Measurements from ENCODE around the gene GALNT18.

Gene GALNT18

DNA sequence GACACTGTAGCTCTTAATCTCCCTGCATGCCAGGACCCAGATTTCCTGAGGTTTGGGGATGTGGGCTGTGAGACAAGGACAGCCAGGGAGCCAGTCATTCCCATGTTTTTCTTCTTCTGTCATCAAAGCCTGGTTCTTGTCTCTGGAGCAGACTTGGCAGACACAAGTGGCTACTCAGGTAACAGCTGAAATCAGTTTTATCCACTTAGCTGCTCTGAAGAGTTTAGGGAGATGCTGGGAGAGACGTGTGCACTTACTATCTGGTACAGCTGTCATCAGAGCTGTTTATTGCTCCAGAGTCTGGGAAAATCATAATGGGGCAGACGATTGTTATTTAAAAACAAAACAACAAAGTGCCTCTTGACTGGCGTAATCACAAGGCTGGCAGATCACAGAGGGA, 325.4 kb downstream of the GALNT18 start:
- DNase-seq: no peak

DNA sequence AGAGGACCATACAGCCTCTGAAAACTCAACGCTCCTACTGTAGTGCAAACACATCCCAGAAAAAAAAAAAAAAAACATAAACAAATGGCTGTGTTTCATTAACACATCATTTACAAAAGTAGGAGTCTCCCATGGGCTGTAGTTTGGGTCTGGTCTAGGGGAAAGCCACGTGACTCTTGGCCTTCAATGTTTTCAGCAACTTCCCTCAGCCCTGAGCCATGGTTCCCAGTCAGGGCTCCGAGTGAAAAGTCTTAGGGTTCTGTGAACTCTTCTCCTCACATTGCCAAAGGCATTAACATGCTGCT, 327.3 kb downstream of the GALNT18 start:
- DNase-seq: no peak

DNA sequence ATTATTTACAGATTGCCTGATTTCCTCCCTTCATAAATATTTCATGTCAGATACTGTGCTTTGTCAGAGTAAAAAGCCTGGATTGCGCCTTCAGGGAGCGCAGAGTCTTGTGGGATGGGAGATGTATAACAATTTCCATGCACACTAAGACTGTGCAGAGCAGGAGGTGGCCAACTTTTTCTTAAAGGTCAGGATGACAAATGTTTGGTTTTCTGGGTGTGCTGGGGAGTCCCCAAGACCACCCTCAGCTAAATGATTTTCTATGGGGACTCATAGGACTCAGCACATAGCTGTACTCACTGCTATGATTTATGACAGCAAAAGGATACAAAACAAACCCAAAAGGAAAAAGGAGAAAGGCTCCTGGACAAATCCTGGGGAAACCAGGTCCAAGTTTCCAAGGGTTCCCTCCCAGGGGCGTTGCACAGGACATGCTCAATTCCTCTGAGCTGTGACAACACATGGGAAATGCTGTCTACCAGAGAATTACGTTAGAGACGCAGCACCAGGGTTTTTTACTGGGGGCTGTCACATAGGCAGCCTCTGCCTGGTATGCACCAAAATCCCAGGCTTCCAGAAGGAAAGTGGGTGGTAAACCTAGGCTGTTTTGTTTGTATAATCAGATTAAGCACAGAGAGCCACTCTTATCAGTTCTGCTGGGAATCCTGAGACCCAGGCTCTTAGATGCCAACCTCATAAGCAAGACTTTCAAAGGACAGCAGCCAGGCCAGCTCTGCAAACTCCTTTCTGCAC, 327.8 kb downstream of the GALNT18 start:
- DNase-seq: no peak

DNA sequence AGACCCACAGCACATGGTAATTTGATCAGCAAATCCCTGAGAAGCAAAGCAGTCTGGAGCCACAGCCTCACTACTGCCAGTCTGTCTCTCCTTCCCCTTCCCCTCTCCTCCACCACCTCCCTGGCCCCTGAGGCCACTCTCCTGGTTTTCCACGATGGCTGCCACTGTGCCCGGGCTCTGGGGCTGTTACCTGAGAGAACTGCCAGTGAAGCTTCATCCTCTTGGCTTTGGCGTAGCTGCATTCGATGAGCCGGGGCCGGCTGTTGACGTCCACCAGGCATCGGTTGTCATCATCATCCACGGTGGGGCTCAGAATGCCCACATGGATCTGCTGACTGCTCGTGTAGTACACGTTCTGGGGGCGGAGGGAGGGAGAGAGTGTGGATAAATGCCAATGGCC, 329.0 kb downstream of the GALNT18 start:
- DNase-seq: no peak

DNA sequence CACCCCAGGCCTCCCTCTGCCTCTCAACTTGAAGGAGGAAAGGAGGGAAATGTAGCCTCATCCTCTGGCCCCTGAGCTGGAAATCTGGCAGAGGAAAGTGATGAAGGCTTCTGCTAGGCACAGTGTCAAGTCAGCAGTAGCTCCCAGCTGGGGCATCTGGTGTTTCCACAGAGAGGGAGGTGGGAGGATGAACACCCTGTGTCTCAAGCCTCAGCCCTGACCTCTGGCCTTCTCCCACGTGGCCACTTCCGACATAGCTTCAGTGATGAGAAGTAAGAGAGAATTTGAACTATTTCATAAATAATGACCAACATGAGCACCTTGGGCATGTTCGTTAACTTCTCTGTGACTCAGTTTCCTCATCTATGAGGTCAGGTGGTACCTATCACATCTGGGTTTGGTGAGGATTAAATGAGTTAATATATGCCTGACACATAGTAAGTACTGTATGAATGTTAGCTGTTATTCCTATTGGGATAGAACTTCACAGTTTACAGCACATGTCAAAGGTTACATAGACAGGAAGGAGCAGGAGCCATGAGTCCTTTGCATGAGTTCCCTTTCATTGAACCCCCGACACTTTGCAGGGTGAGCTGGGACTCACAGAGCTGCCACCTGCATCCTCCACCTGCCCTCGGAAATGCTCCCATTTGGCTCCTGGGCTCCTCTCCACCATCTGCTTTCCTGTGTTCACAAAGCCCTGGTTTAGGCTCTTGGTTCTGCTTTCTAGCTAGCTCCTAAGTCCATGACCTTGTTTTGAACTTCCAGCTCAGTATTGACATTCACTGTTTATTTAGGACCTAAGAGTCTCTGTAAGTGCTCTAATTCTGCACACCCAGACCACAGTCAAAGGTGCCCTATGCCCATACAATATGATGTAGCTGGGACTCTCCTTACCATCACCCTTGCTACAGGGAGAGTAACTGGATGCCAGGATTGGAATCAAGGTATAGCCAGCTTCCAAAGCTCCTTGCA, 330.5 kb downstream of the GALNT18 start:
- no peak for DNase-seq

DNA sequence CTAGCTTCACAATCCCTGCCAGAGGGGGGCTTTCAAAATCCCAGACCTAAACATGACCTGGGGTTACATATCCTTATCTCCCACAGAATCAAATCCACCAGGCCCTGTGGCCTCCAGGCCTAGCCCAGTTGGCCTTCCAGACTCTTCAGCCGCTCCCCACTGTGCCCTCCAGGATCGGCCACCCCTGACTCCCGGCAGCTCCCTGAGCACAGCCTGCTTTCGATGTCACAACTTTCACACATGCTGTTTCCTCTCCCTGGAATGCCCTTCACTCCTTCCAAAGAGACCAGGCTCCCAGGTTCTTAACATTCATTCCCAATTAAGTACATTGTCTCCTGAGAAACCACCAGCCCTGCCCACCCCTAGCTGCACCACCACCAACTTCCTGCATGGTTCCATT, 331.5 kb downstream of the GALNT18 start:
- DNase-seq: no peak

DNA sequence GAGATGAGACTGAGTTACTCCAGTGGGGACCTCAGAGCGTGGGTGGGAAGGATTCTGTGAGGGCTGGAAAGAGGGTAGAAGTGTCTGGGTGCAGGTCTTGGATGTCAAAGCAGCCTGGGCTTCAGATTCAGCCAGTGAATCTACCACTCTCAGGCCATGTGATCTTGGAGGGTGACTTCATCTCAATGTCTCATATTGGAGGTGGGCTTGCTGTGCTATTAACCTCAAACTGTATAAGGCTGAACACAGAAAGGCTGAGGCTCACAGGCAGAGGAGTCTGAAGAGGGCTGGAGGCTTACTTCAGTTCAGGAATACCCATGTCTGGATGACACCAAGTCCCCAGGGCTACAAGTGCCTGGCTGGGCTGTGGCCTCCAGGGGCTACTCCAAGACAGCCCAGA, 332.1 kb downstream of the GALNT18 start:
- no peak for DNase-seq

DNA sequence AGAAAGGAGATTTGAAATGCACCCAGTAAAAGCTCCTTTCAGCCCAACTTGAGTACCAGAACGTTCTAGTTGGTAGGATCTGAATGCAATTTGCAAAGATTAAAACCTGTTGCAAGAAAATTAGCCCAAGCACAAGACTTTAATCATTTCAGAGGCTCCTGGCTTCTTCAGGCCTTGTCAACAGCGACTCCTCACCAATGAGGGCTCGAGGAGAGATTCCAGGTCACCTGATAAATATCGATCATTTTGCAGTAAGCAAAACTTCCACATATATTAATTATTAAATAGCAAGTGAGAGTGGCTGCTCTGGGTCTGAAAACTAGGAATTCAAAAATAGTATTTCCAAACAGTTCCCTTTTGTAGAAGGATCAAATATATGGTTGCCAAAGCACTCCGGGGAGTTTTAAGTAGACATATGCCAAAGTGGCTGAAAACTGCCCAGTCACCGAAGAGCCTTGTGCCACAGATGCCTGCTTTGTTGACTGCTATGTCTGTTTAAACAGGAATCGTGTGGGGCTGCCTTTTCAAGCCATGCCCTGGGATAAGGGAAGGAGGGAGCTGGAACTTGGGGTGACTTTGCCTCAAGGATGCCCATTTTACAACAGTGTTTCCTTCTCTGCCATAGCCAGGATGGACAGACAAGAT, 332.7 kb downstream of the GALNT18 start:
- DNase-seq: no peak

DNA sequence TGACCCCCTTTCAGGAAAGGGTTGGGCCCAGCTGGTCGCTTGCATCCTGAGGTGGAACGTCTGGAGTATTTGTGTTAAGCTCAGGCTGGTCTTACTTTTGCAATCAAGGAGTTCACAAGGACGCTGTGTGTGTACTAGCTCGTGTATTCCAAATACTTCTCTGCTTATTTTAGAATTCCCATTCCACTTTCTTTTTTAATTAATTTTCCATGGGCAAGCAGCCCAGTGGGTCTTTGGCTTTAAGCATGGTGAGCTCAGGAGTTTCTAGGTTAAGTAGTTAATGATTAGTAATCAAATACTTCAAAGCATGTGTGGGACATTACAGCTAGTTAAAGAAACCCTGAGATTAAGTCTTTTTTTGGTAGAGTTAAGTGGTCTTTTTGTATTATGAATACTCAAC, 337.3 kb downstream of the GALNT18 start:
- DNase-seq: no peak

DNA sequence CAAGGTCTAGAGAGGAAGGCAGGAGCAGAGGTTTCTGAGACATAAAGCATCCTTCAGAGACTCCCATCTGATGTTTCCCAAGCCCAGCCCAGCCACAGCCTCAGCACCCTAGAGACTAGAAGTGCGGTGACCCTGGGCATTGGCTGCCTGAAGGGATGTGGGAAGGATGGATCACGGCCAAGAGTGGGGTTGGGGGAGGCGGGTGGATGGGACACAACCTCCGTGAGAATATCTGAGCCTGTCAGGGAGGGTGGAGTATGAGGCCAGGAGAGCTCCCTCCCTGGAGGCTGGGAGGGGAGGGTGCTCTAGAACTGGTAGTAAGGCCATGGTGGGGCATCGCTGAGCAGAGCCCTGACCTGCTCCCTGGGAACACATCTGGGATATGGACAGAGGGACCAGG, 340.2 kb downstream of the GALNT18 start:
- DNase-seq: no peak

DNA sequence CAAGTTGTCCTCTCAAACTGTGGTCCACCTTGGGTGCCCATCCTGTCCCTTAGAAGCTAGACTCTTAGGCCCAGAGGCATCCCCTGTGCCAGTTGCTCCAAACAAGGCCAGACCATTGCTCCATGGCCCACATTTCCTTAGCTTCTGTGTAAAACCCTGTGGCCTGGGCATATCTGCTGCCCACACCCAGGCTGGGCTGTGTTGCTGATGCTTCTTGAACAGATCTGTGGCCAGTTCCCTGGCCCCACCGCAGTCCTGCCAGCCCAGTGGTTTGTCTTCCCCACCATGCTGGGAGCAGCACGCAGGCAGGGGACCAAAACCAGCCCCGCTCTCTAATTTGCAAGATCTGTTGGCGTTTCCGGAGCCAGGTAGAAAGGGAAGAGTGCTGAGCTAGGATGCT, 341.0 kb downstream of the GALNT18 start:
- no peak for DNase-seq

DNA sequence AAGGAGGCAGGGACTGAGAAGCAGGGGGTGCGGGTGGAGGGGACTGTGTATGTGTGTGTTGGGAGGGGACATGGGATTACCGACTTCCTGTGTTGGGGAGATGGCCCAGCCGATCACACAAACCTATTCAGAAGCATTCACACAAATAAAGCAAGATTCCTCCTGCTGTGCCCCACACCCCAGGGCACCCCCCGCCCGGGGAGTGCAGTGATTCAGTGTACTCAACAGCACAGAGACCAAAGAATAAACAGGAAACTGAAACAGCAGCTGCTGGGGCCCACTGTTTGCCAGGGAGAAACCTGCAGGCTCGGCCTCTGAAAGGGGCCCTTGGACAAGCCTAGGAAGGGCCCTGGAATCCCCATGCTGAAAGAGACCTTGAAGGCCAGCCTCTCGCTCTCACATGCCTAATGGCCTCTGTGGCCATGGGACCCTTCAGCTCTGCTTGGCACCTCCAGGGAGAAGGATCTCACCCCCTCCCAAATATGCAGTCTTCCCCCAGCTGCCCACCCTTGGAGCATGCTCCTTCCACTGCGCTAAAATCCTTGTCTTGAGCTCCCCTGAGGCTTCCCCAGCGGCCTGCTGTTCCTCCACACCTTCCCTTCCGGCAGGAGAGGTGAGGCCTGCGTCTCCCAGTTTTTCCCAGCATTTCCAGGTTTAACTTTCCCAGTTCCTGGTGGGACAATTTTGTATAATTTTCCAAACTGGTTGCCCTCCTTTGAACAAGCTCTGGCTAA, 341.7 kb downstream of the GALNT18 start:
- peak in 1 of 5 experiments; percentile 8 for DNase-seq

DNA sequence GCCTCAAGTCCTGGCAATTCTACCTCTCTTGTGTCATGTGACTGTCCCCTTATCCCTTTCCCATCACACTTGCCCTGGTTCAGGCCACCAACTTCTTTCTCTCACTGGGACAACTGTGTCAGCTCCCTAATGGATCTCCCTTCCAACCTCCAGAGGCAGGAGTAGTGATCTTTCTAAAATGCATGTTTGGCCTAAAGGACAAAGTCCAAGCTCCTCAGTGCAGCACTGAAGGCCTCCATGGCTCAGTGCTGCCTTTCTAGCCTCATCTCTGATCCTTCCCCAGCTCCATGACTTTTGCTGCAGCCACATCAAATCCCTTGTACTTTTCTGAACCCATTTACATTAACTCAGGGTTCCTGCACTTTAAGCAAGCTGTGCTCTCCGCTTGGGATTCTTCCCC, 349.6 kb downstream of the GALNT18 start:
- DNase-seq: no peak

DNA sequence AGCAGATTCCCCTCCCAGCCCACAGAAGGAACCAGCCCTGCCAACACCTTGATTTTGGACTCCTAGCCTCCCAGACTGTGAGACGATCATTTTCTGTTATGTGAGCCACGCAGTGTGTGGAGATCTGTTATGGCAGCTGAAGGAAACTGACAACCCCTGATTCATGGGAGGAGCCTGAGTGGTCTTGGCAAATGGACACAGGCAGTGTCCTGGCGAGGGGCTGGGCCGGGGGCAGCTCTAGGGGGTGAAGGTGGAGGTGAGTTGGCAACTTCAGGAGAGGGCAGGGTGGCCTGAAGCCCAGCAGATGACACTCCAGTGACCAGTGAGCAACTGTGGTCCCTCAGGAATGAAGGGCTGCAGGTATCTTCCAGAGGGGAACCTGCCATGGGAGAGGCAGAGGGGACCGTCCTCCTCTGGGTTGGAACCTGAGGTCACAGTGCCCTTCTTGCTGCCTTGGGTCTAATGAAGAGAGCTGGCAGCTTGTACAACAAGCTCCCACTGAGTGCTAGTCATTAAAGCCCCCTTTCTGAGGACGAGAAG, 351.5 kb downstream of the GALNT18 start:
- DNase-seq: no peak

DNA sequence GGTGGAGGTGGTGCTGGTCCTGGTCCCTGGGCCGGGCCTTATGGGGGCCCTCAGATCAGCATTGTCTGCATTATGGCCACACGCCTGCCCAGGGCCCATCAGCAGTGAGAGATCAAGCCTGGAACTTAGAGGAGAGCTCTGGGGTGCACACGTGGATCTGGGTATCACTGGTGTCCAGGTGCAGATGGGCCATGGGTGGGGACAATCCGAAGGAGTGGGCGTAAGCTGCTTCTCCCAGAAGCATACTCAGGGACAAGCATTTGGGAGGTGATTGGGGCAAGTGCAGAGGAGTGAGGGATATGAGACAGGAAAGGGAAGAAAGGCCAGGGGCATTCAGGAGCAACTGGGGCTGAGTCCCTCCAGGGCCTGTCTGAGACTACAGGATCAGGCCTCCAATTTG, 353.1 kb downstream of the GALNT18 start:
- no peak for DNase-seq

DNA sequence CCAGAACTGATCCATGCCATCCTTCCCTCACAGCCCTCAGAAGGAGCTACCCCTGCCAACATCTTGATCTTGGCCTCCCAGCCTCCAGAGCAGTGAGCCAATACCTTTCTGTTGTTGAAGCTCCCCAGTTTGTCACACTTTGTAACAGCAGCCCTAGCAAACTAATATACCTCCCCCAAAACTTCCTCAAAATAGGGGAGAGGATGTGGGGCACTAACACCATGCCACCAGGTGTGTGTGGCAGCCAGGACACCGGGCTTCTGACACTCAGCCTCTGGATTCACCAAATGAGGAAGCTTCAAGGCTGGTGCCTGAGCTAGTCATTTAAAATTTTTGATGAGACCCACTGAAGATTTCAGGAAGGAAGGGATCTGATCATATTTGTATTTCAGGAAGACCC, 353.7 kb downstream of the GALNT18 start:
- no peak for DNase-seq

DNA sequence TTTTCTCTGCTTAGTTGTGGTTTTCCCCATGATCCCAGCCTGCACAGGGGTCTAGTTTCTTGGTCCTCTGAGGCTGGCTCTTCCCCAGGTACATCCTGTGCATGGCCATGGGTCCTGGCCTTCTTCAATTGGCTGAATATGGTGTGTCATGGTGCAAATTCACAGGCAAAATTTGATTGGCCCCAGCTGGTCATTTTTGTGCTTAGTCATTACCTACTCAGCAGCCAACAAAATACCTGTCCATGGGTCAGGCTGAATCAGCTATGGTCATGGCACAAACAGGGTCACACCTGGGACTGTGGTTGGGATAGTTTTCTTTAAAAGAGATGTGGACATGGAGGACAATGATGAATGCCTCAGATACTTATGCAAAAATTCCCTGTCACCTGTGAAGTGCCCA, 354.5 kb downstream of the GALNT18 start:
- DNase-seq: no peak

DNA sequence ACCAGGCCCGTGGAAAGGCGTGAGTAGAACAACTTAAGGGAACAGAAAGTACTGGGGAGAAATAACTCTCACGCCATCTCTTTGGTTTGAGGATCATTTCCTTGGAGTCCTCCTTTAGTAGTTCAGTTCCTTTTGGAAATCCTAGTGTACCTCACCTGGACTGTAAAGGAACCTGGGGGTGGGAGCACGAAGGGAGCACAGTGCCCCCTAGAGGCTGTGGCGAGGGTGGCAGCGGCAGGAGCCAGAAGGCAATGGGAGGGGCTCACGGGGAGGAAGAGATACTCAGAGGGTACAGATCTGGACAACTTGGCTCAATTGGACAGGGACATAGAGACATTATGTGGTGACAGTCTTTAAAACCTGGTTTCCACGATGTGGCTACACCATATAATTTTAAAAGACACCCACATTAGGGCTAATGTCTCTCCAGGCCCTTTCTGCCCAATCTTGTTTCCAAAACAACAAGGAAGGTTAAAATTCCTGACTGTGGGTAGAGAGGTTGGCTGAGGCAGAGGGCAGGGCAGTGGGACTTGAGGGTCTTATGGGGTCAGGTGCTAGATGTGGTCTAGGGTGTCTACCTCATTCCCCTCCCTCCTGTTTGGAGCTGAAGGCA, 355.7 kb downstream of the GALNT18 start:
- DNase-seq: peak in 4 of 5 experiments; percentile 41 to 51 (median 43)

DNA sequence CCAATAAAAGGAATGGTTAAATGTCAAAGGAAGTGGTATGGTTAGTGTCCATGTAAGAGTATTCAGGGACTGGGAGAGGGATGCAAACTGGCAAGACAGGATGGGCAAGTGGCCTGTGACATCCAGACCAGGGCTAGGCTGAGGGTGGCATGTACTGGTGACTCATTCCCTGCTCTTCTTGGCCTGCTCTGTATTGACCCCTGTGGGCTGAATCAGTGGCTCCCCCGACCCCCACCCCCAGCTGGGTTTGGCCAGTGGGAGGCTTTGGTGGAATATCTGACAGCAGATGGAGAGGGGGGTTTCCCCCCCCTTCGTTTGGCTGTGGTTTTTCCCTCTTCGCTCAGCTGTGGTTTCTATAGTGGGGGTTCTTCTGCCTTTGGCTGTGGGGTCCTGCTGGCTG, 356.5 kb downstream of the GALNT18 start:
- no peak for DNase-seq

DNA sequence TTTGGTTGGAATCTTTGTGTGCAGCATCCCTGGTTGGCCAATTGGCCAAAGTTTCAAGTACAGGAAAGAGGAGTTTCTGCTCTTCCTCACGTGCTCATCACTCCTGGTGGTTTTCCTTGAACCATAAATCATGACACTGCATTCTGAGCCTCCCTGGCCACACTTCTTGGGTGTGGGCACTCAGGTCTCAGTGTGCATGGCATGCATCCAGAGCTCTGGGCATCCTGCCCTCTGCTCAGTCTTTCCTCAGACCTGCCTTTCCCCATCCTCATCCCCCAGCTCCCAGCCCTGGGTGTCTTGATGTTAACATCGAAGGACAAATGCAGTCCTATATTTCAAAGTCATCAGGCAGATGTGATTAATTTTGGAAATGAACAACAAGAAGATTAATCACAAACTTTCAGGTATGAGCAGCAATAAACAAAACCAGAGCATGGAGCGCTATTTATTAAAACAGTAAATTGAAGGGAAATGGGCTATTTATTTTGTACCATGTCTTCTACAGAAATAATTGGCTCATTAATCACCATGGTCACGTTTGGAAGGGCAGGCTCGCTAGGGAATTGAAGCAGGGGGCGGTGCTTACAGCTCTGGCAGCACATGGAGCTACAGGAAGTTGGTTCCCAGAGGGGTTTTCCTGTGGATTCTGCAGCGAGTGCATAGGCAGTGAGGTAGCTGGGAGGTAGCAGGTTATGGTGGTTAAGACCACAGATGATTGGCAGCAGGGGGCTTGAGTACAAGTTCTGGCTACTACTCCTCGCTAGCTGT, 358.4 kb downstream of the GALNT18 start:
- no peak for DNase-seq

DNA sequence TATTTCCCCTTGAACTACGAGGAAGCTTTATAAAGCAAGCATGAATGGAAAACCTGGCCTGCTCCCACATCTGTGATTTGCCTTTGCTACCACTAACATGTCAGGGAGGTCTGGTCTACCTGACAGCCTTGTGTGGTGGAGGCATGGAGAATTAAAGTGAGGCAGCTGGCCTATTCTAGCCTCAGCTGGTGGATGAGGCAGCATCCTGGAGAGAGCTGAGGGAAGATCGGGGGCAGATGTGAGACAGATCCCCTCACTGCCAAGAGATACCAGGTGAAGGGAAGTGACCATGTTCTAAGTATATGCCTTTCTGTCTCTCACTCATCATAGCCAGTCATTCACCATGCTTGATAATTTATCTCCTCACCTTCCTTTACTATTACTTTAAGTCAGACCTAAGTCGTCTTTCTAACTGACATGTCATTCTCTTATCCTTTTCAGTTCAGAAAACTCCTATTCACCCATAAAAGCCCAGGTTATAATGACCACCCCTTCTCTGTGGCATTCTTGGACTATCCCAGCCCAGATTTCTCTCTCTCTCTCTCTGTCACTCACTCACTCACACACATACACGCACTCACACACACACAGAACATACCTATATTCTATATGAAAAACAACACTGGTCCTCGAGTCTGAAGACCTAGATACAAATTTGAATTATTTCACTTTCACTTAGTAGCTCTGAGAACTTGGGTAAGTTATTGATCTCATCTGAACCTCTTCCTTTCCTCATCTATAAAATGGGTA, 359.5 kb downstream of the GALNT18 start:
- DNase-seq: no peak
